ENCODE results near the gene TSHZ3.

Gene TSHZ3

DNA sequence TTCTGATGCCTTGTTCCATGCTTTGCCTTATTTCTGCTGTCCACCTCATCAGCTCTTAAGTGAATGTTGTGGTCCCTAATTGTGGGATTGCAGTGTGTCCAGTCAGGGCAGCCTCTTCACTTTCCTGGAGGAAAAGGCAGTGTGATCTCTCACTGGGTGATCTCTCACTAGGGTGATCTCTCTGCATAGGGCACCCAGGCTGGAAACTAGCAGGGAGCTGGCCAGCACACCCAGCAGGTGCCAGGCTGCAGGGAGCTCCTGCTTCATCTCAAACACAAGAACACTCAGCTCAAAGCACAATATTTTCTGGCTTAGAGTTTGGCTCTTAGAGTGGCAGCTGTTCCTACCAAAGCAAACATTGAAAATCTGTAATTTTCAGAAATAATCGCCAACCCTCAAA, 36.5 kb upstream of the TSHZ3 start:
- Histone ChIP-seq H3K36me3 (replicated peaks; ENCODE audit: low read depth, low read length) (no peaks in the 10 kb centered on the region), H2AFZ (ENCODE audit: low read depth, low read length) (no peak overlapping the region), H3K79me2 (ENCODE audit: low read length) (no peaks in the 10 kb centered on the region), H3K27me3 (ENCODE audit: low read depth, low read length) (no peaks in the 10 kb centered on the region), H4K20me1 (ENCODE audit: insufficient read depth, low read length) (no peaks in the 10 kb centered on the region), H3K9ac (ENCODE audit: low read length) (no peak overlapping the region), H3K4me3 (ENCODE audit: low read length) (no peak overlapping the region), H3K4me1 (ENCODE audit: low read length) (no peaks in the 10 kb centered on the region), H3K27ac (ENCODE audit: low read length) (no peak overlapping the region), H3K4me2 (ENCODE audit: low read length) (no peak overlapping the region), H3K9me3 (ENCODE audit: insufficient read depth, low read length) (no peaks in the 10 kb centered on the region)
- TF ChIP-seq, protein P1, sequence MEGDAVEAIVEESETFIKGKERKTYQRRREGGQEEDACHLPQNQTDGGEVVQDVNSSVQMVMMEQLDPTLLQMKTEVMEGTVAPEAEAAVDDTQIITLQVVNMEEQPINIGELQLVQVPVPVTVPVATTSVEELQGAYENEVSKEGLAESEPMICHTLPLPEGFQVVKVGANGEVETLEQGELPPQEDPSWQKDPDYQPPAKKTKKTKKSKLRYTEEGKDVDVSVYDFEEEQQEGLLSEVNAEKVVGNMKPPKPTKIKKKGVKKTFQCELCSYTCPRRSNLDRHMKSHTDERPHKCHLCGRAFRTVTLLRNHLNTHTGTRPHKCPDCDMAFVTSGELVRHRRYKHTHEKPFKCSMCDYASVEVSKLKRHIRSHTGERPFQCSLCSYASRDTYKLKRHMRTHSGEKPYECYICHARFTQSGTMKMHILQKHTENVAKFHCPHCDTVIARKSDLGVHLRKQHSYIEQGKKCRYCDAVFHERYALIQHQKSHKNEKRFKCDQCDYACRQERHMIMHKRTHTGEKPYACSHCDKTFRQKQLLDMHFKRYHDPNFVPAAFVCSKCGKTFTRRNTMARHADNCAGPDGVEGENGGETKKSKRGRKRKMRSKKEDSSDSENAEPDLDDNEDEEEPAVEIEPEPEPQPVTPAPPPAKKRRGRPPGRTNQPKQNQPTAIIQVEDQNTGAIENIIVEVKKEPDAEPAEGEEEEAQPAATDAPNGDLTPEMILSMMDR (IDR thresholded peaks at IDR 0.05; ENCODE audit: low read depth, low read length), result no peak
- no peak for TF ChIP-seq EZH2phosphoT487 (IDR thresholded peaks at IDR 0.05; ENCODE audit: low read depth)

DNA sequence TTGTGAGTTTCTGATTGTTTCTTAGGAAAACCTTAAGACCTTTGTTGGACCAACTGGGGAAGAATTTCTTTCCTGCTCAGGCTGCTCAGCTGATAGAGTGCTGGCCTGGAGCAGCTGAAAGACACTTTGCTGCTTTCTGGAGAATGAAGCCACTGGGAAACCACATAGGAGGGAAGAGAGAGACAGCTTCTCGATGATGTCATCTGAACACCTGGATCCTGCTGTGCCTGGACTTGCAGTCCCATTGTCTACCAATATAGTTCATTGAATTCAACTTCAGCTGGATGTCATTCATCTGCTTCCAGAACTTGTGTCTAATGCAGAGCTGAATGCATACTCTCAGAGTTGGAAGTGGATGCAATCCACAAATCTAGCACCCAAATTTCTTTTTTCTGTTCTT, 34.3 kb upstream of the TSHZ3 start:
- Histone ChIP-seq H3K4me3 (ENCODE audit: low read length) (no peak overlapping the region), H2AFZ (ENCODE audit: low read depth, low read length) (no peak overlapping the region), H3K79me2 (ENCODE audit: low read length) (no peaks in the 10 kb centered on the region), H4K20me1 (ENCODE audit: insufficient read depth, low read length) (no peaks in the 10 kb centered on the region), H3K9ac (ENCODE audit: low read length) (no peak overlapping the region), H3K27me3 (ENCODE audit: low read depth, low read length) (no peaks in the 10 kb centered on the region), H3K4me1 (ENCODE audit: low read length) (no peaks in the 10 kb centered on the region), H3K4me2 (ENCODE audit: low read length) (no peak overlapping the region), H3K27ac (ENCODE audit: low read length) (no peak overlapping the region), H3K9me3 (ENCODE audit: insufficient read depth, low read length) (no peaks in the 10 kb centered on the region), H3K36me3 (replicated peaks; ENCODE audit: low read depth, low read length) (no peaks in the 10 kb centered on the region)
- no peak for TF ChIP-seq EZH2phosphoT487 (IDR thresholded peaks at IDR 0.05; ENCODE audit: low read depth)
- TF ChIP-seq, protein P1 (IDR thresholded peaks at IDR 0.05; ENCODE audit: low read depth, low read length), result no peak

DNA sequence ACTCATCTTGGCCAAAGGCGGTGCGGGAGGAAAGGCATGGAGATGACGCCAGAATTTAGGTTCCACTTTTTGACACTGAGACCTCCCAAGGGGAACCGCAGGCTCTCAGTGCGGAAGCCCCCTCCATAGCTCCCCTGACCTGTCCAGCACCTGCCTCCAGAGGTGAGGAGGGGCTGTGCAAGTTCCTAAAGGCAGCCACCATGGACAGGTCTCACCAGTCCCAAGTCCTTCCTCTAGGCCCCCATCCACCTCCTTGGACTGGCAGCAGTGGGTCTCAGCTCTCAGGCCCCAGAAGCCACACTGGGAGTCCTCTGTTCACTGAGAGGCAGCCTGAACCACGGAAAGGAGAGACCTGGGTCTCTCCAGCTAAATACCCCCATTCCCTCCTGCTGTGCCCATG, 31.6 kb upstream of the TSHZ3 start:
- H3K27ac ChIP-seq (ENCODE audit: low read length), result no peak overlapping the region
- no peaks in the 10 kb centered on the region for H4K20me1 ChIP-seq (ENCODE audit: insufficient read depth, low read length)
- H3K27me3 ChIP-seq (ENCODE audit: low read depth, low read length), result no peaks in the 10 kb centered on the region
- H3K36me3 ChIP-seq (replicated peaks; ENCODE audit: low read depth, low read length), result no peaks in the 10 kb centered on the region
- no peaks in the 10 kb centered on the region for H3K79me2 ChIP-seq (ENCODE audit: low read length)
- no peak overlapping the region for H3K4me2 ChIP-seq (ENCODE audit: low read length)
- TF ChIP-seq, protein P1 (IDR thresholded peaks at IDR 0.05; ENCODE audit: low read depth, low read length), result no peak
- no peak for TF ChIP-seq EZH2phosphoT487 (IDR thresholded peaks at IDR 0.05; ENCODE audit: low read depth)
- H2AFZ ChIP-seq (ENCODE audit: low read depth, low read length), result no peak overlapping the region
- H3K9me3 ChIP-seq (ENCODE audit: insufficient read depth, low read length), result no peaks in the 10 kb centered on the region
- H3K4me1 ChIP-seq (ENCODE audit: low read length), result no peaks in the 10 kb centered on the region
- no peak overlapping the region for H3K9ac ChIP-seq (ENCODE audit: low read length)
- no peak overlapping the region for H3K4me3 ChIP-seq (ENCODE audit: low read length)

DNA sequence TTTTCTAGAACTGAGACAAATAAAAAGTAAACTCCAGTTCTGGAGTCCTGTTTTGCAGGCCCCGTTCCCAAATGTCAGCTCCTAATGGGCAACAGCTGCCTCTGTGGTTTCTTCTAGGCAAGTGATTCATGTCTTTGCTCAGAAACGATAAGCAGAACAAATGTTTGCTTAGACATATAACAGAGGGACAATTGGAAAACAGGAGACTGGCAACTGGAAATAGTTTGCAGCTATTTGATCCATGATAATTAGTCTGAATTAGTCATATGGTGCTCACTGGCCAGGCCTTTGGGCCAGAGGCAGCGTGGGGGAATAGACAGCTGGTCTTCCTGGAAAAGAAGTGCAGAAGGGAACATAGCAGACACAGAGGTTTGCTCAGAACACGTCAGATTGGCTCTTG, 29.2 kb upstream of the TSHZ3 start:
- Histone ChIP-seq H3K27ac (ENCODE audit: low read length) (no peak overlapping the region), H3K36me3 (replicated peaks; ENCODE audit: low read depth, low read length) (no peaks in the 10 kb centered on the region), H3K27me3 (ENCODE audit: low read depth, low read length) (no peaks in the 10 kb centered on the region), H4K20me1 (ENCODE audit: insufficient read depth, low read length) (no peaks in the 10 kb centered on the region), H3K79me2 (ENCODE audit: low read length) (no peaks in the 10 kb centered on the region), H3K9me3 (ENCODE audit: insufficient read depth, low read length) (no peaks in the 10 kb centered on the region), H3K9ac (ENCODE audit: low read length) (no peak overlapping the region), H2AFZ (ENCODE audit: low read depth, low read length) (no peak overlapping the region), H3K4me1 (ENCODE audit: low read length) (no peaks in the 10 kb centered on the region), H3K4me3 (ENCODE audit: low read length) (no peak overlapping the region), H3K4me2 (ENCODE audit: low read length) (no peak overlapping the region)
- TF ChIP-seq EZH2phosphoT487 (IDR thresholded peaks at IDR 0.05; ENCODE audit: low read depth), result no peak

DNA sequence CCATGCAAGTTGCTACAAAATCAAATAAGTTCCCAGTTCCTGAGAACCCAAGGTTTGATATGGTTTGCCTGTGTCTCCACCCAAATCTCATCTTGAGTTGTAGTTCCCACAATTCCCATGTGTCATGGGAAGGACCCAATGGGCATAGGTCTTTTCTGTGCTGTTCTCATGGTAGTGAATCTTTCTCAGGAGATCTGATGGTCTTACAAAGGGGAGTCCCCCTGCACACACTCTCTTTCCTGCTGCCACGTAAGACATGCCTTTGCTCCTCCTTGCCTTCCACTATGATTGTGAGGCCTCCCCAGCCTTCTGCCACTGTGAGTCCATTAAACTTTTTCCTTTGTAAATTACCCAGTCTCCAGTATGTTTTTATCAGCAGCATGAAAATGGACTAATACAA, 28.5 kb upstream of the TSHZ3 start:
- no peak overlapping the region for H3K27ac ChIP-seq (ENCODE audit: low read length)
- no peaks in the 10 kb centered on the region for H3K79me2 ChIP-seq (ENCODE audit: low read length)
- H3K4me2 ChIP-seq (ENCODE audit: low read length), result no peak overlapping the region
- no peaks in the 10 kb centered on the region for H3K9me3 ChIP-seq (ENCODE audit: insufficient read depth, low read length)
- H3K4me3 ChIP-seq (ENCODE audit: low read length), result no peak overlapping the region
- no peaks in the 10 kb centered on the region for H3K4me1 ChIP-seq (ENCODE audit: low read length)
- no peaks in the 10 kb centered on the region for H4K20me1 ChIP-seq (ENCODE audit: insufficient read depth, low read length)
- H3K36me3 ChIP-seq (replicated peaks; ENCODE audit: low read depth, low read length), result no peaks in the 10 kb centered on the region
- no peak overlapping the region for H2AFZ ChIP-seq (ENCODE audit: low read depth, low read length)
- no peak overlapping the region for H3K9ac ChIP-seq (ENCODE audit: low read length)
- H3K27me3 ChIP-seq (ENCODE audit: low read depth, low read length), result no peaks in the 10 kb centered on the region
- TF ChIP-seq, protein P1 (IDR thresholded peaks at IDR 0.05; ENCODE audit: low read depth, low read length), result no peak
- TF ChIP-seq EZH2phosphoT487 (IDR thresholded peaks at IDR 0.05; ENCODE audit: low read depth), result no peak

Data from OCI-LY3 (cell line).